Measurements from ENCODE around the gene TBR1.

Gene TBR1

DNA sequence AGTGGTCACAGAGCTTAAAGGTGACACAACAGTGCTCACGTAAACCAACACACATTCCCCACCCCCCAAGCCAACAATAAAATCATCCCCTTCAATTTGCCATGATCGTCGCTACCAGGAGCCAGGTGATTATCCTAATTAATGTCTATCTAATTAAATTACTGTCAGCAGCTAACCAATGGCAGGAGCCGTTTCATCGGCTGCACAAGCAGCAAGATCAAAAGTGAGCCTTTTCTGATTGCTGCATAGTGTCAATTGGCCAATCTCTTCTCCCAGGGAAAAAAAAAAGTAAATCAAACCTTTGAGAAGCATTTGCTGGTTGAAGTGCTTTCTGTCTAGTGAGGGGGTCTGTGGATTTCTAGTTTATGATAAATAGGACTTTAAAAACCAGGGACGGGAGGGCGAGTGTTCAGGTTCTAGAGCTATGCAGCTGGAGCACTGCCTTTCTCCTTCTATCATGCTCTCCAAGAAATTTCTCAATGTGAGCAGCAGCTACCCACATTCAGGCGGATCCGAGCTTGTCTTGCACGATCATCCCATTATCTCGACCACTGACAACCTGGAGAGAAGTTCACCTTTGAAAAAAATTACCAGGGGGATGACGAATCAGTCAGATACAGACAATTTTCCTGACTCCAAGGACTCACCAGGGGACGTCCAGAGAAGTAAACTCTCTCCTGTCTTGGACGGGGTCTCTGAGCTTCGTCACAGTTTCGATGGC, at the start of gene TBR1:
Gene TBR1 (plus strand): TSS at position 311 of the 721 bp plus-strand sequence. CDS start 114 bp downstream, at position 425.
- DNase-seq = no peak

DNA sequence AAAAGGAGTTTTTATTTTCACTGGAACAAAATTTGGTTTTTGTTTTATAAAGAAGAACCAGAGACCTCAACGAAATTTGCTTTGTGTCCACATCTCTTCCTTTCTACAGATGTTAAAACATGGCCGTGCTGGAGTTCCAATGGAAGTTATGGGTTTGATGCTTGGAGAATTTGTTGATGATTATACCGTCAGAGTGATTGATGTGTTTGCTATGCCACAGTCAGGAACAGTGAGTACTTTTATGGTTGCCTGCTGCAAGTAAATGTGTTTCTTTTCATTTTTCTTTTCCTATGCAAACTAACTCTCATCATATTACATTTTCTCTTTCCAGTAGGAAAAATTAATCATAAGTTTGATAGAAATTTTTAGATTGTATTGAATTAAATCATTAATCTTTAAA, 48.4 kb upstream of the TBR1 start:
- no peak for DNase-seq

DNA sequence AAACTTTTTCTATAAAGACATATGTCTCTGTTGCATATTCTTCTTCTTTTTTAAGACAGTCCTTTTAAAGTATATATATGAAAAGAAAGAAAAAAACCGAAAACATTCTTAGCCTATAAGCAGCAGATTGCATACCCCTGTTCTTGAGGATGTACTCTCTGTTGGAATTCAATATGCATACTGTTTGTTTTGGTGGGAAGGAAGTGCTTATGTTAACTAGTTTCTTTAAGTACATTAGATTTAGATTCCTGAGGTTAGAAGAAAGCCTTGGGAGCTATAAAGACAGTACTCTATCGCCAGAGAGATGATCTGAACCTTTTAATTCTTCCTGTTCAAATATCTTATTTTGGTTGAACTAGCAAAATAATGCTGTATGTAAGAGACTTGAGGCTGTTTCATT, 46.8 kb upstream of the TBR1 start:
- DNase-seq = no peak

DNA sequence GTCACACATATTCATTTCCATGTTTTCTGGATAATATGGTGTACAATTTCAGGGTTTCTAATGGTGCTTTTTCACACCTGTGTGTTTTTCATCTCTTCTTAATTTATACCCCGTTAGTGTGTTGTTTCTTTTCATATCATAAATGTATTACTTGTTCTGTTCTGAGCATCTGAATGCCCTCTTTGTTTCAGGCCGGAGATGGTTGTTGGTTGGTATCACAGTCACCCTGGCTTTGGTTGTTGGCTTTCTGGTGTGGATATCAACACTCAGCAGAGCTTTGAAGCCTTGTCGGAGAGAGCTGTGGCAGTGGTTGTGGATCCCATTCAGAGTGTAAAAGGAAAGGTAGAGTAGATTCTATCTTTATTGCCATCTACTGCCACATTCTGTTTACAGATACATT, 45.1 kb upstream of the TBR1 start:
- DNase-seq = no peak

DNA sequence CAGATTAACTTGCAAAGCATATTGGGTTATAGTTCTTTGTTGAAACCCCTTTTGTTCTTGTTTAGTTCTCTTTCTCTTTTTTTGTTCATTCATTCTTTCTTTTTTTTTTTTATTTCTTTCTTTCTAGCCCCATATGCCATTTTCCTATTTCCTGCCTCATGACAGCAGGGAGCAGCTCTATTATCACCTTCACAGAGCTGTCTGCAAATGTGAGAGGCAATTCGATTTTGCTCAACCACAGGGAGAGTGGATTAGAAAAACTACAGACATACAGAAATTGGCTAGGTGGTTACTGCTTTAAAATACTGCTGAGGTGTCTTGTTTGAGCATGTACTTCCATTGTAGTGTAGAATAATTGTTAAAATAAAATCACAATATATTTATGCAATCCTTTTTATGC, 44.2 kb upstream of the TBR1 start:
- DNase-seq = no peak

DNA sequence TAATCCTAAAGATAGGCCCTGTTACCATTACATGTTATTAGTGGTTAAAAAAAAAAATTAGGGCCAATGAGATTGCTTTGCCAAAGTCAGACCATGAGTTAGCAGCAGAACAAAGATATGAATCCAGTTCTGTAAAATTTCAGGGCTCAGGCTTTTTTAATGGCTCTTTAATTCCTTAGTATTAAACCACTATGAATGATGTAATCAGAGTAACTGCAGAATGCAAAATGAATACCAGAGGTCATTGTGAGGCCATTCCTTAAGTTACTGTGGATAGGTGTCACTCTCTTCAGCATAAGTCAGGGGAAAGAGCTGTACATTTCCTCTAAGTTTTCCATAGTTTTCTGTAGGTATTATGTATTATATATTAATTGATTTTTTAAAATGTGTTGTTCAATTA, 42.2 kb upstream of the TBR1 start:
- DNase-seq = no peak

DNA sequence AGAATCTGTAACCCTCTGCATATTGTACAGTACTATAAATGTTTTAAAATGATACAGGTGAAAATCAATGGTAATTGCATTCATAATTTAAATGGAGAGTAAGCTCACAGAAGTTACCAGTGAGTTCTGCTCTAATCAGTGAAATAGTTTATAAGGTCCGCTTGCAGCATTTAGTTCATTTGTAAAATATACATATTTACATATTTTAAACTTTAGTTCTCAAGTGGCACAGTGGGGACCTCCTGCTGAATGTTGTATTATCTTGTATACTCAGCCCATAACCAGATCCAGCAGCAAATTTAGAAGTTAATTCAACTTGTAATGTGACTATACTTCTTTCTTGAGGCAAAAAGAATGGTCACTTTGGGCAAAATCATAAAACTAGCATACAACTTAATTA, 41.7 kb upstream of the TBR1 start:
- no peak for DNase-seq

DNA sequence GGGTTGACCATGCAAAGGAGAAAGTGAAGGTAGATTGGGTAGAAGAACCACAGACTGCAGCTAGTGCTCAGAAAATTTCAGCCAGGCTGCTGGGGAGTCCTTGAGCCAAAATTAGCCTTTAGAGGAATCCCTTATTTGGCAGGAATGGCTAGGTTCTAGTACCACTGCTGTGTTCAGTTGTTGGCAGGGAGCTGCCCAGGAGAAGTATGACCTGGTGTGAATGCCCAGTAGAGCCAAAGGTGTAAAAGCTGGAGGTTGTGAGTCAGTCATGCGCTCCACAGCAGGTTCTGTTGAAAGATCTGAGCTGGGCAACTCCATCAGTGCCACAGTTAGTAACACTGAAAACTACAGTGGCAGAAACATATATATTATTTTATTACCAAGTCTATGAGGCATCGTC, 36.4 kb upstream of the TBR1 start:
- DNase-seq = no peak

DNA sequence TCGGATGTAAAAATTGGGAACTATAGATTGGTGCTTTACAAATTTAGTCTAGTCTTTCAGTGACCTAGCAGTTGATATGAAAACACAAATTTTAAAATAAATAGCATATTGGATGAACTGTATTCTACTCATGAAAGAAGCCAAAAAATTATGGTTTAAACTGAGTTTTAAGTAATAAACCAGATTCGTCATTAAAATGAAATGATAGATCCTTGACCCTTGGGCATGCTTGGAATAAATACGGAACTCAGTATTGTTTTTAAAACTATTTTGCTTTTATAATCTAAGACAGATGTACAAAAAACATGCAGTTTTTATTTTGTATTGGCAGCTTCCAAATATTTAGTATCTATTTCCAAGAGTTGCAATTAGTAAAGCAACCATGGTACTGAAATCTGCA, 34.6 kb upstream of the TBR1 start:
- DNase-seq = no peak

DNA sequence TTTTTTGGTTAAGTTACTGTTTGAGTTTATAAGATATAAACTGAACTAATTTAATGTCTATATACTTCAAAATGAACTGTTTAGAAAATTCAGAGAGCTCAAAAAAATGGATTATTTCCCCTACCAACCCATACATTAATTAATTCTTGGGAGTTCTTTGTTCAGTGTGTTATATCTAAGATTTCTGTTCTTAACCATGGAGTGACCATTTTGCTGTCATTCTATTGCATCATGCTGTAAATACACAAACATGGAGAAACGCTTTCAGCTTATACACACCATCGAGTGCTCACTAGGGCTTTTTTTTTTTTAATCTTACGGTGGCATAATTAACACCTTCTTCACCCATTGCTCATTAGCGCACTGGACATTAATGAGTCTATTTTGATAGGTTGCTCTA, 33.4 kb upstream of the TBR1 start:
- no peak for DNase-seq

DNA sequence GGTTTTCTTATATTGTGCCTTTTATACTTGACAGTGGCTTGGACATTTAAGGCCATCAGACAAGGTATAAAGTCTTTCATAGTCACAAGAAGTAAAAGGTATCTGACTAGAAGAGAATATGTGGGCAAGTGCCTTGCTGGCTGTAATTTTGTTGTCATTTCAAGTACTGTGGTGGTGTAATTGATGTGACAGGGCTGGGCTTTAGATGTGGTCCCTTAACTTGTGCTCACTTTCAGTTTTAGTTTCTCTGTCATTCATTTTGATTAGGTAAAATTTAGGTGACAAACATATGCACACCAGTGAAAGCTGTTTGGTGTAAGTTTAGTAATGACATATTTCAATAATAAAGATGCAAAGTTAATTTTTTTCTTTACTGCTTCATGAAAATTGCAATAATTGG, 31.2 kb upstream of the TBR1 start:
- DNase-seq = no peak

DNA sequence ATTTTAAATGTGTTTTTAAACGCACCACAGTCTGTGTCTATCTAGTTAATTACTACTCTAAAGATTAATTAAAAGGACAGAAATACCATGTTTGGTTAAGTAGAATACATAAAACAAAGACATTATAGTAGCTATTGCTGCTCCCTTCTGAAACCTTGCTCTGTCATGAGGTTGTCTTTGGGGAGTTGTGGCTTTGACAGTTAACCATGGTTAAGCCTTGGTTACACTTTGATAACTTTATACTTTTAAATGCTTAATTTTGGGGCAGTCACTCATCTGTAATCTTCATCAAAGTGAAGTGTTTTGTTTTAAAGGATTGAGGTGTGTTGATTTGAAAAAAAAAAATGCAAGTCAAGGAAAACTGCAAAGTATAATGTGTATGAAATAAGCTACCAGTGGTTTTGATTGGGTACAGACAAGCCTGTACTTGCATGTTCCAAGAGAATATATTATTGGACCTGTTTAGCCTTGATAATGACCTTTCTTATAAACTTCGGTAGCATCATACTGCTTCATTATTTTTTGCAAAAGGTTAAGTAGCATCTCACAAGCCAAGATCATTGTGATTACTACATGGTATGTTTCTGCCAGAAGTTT, 29.8 kb upstream of the TBR1 start:
- DNase-seq = no peak

DNA sequence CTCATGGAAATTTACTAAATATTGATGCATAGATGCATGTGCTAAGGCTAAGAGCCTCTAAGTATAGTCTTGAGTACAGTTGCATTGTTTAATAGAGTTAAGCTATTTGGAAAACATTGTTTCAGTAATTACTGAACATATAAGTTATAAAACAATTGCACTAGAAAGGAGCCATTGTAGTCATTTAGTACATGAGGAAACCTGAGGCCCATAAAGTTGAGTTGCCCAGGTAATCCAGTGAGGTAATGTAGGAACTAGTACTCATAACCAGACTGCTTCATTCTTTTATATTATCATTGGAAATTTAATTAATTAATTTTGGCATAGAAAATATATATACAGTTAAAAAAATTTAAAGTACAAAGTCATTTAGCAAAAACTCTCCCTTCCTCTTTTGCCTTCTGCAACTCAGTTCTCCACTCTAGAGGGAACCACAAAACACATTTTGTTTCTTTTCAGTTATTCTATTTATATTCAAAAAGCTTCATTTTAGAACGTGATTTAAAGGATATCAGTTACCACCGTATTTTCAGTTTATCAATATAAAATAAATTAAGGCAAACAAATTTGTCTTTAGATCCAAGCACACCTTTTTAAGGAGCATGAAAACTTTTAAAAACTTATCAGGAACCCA, 27.8 kb upstream of the TBR1 start:
- DNase-seq = no peak

DNA sequence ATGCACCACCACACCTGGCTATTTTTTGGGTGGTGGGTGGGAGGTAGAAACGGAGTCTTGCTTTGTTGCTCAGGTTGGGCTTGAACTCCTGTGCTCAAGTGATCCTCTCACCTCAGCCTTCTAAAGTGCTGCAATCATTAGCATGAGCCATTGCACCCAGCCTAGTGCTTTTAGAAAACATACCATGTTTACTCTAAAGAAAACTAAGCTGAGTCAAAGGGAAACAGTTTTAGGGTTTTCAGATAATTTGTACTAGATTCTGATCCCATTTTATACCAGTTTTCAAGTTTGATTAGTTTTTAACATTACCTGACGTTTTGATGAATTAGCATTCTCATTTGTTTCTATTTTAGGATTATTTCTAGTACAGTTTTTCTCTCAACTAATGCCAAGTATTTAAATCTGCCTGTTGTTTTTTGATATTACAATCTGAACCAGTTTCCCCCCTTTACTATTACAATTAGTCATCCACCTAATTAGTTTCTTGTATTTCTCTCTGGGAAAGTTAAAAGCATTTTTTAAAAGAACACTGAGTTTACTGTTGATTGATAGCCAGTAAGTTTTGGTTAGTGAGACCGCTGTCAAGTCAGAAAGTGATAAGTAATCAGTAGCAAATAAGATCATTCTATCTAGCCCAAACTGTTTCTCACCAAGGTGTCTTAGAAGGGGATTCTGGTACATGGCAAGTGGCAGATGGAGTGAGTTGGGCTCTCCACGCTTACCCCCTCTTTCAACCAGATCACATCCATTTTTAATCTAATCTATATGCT, 24.2 kb upstream of the TBR1 start:
- no peak for DNase-seq

DNA sequence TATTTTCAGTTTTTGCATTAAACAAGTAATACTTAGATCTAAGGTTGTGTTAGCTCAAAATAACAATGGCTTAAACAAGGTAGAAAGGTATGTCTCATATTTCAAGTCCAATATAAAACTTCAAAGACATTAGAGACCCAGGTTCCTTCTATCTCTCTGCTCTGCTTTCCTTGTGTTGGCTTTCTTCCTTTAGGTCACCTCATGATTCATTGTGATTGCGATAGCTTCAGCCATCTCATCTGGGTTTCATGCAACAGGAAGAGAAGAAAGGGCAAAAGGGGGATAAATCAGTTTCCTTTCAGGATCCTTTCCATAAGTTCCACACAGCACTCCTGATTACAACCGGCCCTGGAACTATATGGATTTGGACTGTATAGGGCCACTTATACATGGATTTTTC, 16.0 kb upstream of the TBR1 start:
- DNase-seq = no peak

DNA sequence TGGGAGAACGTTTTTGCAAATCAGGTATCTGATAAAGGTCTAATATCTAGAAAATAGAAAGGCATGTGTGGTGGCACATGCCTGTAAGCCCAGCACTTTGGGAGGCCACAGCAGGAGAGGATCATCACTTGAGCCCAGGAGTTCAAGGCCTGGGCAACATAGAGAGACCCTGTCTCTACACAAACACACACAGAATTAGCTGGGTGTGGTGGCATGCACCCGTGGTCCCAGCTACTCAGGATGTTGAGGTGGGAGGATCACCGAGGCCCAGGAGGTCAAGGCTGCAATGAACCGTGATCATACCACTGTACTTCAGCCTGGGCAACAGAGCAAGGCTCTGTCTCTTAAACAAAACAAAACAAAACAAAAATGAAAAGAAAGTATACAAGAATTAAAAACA, 13.8 kb upstream of the TBR1 start:
- no peak for DNase-seq

DNA sequence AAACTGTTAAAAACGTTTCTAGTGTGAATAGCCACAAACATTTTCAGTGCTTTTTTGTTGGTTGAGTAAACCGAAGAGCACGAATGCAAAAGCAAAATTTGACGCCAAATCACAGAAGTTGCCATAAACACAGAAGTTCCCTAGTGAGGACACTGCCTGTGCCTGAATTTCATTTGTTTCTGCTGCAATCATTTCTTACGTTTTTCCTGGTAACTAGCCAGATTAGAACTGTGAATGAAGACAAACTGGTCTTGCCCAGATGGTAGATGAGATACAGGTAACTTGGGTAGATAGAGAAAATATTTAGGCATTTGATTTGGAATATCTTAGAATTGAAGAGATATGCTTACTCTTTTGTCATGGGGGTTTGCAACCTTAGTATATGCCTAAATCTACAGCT, 9.8 kb upstream of the TBR1 start:
- DNase-seq = peak in 1 of 2 experiments; percentile 32

DNA sequence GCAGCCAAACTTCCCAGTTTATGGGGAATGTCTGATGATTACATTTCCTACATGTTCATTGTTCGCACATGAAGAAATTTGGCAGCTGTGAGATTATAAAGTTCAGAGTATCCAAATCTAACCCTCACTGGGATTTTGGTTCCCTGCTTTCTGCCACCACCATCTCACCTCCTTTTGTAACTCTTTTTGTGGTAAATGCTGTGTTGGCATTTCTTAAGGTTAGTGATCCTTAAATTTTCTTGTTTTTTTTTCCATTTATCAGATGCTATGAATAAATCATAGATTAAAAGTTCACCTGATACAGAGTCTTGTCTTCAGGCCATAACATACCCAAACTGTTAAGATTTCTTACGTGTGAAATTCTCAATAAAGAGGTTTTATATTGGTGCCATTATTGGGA, 8.5 kb upstream of the TBR1 start:
- no peak for DNase-seq

DNA sequence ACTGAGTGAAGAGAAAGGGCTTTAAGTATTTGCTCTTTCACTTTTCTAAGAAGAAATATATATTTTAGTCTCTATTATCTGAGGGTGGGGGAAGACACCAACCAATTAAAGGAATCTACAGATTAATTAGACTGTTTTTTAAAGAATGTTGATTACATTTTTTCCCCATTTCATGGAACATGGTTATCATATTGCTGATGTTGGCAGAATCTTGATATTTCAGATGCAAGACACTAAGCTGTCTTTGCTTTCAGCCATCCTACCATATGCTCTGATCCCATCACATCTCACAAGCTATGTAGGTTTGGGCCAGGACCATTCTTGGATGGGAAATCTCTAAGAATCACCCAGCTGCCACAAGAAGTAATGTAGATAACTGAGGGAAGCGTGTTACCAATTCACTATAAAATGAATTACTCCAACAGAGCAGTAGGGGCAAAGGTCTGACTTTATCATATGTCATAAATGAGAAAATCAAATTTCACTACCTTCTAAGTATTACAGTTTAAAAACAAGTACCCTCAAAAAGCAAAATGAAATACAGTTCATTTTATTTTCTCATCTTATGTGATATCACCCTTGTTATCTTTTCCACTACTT, 6.7 kb upstream of the TBR1 start:
- DNase-seq = no peak

DNA sequence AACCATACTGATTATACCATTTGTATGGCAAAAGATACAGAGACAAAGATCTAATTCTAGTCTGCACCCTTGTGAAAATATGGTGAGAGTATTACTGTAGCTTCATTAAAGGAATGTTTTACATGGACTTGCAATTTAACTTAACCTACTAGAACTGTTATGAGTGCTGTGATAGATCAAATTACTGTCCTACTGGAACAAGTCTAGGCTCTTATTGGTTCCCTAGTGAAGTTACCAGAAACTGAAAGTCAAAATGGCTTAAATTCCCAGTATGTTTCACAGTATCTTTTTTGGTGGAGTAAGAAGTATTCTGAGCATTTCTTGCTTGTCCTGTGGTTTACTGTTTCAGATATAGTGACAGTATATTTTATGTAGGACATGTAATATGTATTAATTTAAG, 3.8 kb upstream of the TBR1 start:
- no peak for DNase-seq

DNA sequence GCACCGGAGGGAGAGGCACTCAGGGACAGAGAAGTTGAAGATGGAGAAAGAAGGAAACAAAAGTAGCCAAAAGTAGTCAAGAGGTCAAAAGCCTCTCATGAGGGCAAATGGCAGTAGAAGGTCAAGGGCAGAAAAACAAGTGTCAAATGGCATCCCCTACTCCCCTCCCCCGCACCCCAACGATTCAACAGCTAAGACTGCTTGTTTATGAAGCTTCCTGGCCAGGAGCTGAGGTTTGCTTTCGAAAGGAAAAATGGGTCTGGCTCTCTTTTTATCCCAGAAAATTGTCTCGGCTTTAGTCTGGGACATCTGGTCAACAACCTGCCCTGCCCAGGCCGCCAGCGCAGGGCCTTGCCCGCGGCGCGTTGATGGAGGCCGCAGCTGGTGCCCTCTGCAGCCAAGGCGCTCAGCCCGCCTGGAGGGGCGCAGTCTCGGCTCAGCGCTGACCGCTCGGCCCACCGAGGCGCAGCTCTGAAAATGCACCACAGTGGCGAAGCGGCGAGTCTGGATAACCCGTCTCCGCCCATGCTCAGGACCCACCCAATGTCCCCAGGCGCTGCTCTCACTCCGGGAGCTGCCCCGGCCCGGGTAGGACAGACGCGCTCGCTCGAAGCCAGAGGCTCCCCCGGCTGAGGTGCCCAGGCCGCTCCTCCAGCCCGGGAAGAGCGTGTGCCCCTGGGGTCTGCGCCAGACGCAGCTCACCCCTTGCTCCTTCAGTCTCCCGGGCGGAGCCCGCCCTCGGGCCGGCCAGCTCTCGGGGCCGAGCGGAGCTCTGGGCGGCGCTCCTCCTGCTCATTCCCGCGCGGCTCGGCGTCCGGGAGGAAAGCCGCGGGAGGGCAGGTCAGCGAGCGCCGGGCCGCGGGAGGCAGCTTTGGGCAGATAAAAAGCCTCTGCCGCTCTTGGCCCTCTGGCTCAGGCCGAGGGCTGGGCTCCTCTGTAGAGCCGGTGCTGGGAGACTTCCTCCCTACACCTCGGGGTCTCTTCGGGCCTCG, 1.8 kb upstream of the TBR1 start:
- DNase-seq = no peak
